Urinary bladder (tissue), 4 donors: ENCODE data around the gene RPL10L. TPM values are rescaled to one million over a fixed set of nuclear protein-coding genes. Genes with fewer than 3 reads are reported as not detected.

Experiments
- DNase-seq: peaks from one replicate; pipeline ENCODE4 v3.0.0-alpha.2; 2015; ENCODE audit errors: extremely low spot score
- H3K27ac ChIP-seq: one replicate; pipeline ENCODE4 v1.5.1; 2013; ENCODE audit warnings: low read depth, mild to moderate bottlenecking, moderate library complexity
- H3K36me3 ChIP-seq: one replicate; pipeline ENCODE4 v1.6.1; 2013; ENCODE audit warnings: mild to moderate bottlenecking, moderate library complexity; ENCODE audit not compliant: insufficient read depth
- H3K4me1 ChIP-seq: one replicate; pipeline ENCODE4 v1.6.1; 2013; ENCODE audit warnings: mild to moderate bottlenecking, moderate library complexity; ENCODE audit not compliant: insufficient read depth
- H3K4me3 ChIP-seq: one replicate; pipeline ENCODE4 v1.5.1; 2013; ENCODE audit warnings: low read depth, low read length
- WGBS: extraction: QIAGEN DNeasy Blood & Tissue Kit; methylation state at CpG from one replicate; pipeline ENCODE4 v1.1.7; 2013; 5-methylcytosine and 5-hydroxymethylcytosine counted together
- polyA plus RNA-seq: library from polyadenylated mRNA; stranded (reverse); fragments of 200-250 nt; gene quantifications from one replicate; pipeline ENCODE4 v1.2.3, GENCODE V29; 2013
- total RNA-seq: library from RNA; depleted of rRNA; stranded (reverse); fragments of >200 nt; gene quantifications from one replicate; pipeline ENCODE4 v1.2.3, GENCODE V29; 2014
- donor health status: healthy with polysubstance abuse.
- donor health status: healthy.

Gene RPL10L
- total RNA-seq (not detected), polyA plus RNA-seq (not detected)

DNA sequence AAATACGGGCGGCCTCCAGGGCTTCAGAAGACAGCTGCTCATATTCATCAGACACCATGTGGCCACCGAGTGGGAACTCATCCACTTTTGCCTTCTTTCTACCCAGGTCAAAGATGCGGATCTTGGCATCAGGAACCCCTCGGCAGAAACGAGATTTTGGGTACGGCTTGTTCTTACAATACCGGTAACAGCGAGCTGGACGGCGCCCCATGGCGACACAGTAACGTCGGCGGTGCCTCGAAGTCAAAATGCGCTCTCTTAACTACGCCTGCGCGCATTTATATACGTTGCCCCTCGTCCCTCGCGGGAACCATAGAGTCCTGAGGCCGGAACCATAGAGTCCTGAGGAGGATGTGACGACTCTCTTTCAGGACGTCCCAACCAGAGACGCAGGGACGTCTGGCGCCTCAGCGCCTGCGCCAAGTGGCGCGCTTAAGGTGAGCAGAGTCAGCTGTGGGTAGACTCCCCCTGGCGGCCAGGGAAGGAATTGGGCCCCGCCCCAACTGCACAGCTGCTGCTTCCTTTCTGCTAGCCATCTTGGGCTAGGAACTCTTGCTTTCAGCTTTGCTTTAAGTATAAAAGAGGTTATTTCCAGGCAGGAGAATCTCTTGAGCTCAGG lies at the start of gene RPL10L:
RPL10L (minus strand) TSS at position 256 of the 619 bp plus-strand sequence; CDS start at position 211, 45 bp downstream.
- H3K4me3 ChIP-seq: no peak within 1 kb of the TSS
- H3K36me3 ChIP-seq: no peaks in the 10 kb centered on the region
- H3K4me1 ChIP-seq: no peaks in the 10 kb centered on the region
- H3K27ac ChIP-seq: no peak within 1 kb of the TSS
- DNase-seq: no peak
- 95% methylated on average over 36 of the region's 36 CpGs for WGBS

DNA sequence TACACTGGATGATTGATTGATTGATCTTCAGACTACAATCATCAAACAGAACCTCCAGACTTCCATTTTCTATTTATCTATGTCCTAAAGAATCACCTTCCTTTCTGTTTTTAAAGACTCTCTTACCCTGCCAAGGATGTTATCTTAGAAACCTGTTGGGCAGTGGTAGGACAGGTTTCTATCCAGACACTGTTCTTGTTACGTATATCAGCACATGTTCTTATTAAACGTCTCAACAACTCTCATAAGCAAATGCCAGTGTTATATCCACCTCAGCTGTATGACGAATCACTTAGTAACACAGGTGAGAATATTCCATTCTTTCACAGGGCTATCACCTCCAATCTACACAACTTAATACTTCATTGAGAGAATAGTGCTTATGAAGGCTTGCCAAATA lies 40.2 kb upstream of the RPL10L start:
- 84% methylated on average over 3 of the region's 3 CpGs for whole genome bisulfite sequencing
- Histone ChIP-seq H3K4me1 (no peaks in the 10 kb centered on the region), H3K36me3 (no peaks in the 10 kb centered on the region), H3K27ac (no peak overlapping the region), H3K4me3 (no peak overlapping the region)
- DNase-seq: peak; percentile 1

DNA sequence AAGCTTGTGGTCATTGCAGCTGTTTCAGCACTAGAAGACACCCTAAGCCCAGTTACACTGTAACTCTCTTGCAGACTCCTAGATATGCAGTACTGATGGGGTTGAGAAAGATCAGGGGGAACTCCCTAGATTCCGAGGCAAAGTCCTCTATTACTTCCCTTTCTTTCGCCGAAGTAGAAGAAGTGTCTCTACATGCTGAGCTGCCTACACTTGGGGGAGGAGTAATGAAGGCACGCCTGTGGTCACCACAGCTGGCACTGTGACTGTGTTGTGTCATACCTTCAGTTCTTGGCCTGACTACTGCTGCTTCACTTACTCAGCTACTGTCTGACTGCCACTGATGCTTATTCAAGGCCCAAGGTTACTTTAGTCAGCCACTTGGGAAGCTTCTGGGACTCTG lies 35.1 kb upstream of the RPL10L start:
- no peaks in the 10 kb centered on the region for H3K36me3 ChIP-seq
- 93% methylated on average over 4 of the region's 4 CpGs for WGBS
- H3K4me1 ChIP-seq: no peaks in the 10 kb centered on the region
- DNase-seq: no peak
- H3K4me3 ChIP-seq: no peak overlapping the region
- no peak overlapping the region for H3K27ac ChIP-seq

DNA sequence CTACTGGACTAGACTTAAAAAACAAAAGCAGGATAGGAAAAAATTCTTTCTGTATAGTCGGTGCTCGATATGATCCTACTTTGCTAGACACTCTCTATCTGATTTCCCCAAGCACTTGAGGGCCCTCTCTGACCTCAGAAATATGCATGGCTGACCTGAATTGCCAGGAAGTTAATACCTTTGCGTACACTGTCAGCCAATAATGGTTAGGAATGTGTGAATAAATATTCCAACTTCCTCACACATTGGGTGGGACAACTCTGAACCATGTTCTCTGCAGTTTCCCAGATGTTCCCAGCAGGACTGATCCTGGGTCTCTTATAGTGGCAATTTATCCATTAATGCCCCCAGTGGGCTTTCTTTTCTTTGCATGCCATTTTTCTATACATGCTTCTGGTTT lies 20.5 kb upstream of the RPL10L start:
- Histone ChIP-seq H3K4me1 (no peaks in the 10 kb centered on the region), H3K36me3 (no peaks in the 10 kb centered on the region), H3K27ac (no peak overlapping the region), H3K4me3 (no peak overlapping the region)
- whole genome bisulfite sequencing: 76% methylated on average over 3 of the region's 3 CpGs
- DNase-seq: no peak

DNA sequence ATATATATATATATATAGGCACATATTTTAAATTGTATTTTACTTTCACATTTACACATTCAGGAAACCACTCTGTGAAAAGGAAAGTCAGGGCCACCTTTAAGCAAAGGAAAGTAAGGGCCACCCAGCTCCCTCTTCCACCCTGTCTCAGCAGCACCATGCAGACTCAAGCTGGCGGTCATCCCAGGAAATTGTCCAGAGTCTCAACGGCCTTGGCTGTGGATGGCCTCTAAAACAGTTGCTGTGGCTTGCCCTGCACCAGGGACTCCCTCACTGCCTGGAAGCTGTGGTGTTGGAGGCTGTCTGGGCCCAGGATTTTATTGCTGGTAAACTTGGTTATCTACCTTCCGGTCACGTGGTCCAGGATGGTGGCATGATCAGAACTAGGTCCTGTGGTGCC lies 11.8 kb upstream of the RPL10L start:
- no peak overlapping the region for H3K4me3 ChIP-seq
- H3K27ac ChIP-seq: no peak overlapping the region
- WGBS: 84% methylated on average over 4 of the region's 4 CpGs
- no peaks in the 10 kb centered on the region for H3K4me1 ChIP-seq
- DNase-seq: no peak
- no peaks in the 10 kb centered on the region for H3K36me3 ChIP-seq

DNA sequence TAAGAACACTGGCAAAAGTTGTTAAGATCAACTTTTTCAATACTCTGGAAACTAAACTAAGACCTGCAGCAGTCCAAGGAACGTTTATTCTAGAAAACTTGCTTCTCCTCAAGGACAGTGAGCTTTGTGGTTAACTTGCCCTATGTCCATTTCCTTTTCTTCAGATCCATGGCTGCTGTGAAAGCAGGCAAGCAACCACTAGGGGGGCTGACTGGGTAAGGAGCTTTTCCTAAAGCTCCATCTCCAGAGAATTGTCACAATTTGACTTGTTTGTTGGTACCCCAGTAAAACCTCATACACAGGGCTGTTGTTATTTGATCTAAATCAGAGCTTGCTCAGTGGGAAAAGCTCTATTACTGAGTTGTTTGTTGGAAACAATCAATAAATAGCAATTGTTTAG lies 10.1 kb upstream of the RPL10L start:
- Histone ChIP-seq H3K4me3 (no peak overlapping the region), H3K4me1 (no peaks in the 10 kb centered on the region), H3K27ac (no peak overlapping the region), H3K36me3 (no peaks in the 10 kb centered on the region)
- 43% methylated on average over 1 of the region's 1 CpG for WGBS
- no peak for DNase-seq

DNA sequence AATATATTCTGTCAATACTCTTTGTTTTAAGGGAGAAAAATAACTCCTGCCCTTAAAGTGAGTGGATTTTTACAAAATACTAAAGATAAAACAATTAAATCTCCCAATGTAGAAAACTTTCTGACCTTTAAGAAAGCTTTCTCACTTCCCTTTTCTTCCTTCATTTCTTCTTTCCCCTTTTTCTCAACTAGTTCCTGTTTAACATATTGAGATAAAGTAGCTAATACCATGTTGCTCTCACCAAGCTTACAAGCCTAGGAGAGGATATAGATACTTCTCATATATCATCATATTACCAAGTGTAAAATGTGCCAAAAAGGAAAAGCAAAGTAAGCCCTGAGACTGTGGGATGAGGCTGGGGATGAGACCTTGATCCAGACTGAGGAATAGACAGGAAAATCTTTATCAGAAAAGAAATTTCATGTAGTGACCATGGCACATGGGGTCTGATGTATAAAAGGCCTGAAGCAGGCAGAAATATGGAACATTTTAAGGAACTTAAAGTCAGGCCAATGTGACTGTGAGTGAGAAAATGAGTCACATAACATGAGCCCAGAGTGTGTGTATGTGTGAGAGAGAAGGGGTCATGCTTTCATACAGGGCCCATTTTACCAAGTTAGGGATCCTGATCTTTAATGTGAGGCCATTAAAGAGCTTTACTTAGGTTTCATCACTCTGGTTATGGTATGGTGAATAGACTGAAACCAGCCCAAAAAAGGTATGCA lies 1.6 kb upstream of the RPL10L start:
- Histone ChIP-seq H3K4me3 (no peak overlapping the region), H3K36me3 (no peaks in the 10 kb centered on the region), H3K27ac (no peak overlapping the region), H3K4me1 (no peaks in the 10 kb centered on the region)
- DNase-seq: no peak

DNA sequence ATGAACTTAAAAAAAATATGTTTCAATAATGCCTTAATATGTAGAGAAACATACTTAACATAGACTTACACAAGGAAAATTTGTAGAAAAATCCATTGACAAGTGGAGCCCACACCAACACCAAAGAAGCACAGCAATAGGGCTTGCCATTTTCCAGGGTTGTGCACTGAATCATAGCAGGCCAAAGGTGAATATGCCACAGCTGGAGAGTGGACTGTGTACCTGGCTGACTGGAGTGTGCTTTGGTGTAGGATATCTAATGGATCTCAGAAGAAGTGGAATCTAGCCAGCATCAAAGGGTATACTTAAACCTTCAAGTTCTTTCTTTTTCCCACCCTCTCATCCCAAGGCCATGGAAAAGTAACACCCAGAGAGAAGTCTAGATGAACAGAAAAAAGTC lies 4.8 kb downstream of the RPL10L start:
- Histone ChIP-seq H3K4me1 (no peaks in the 10 kb centered on the region), H3K4me3 (no peak overlapping the region), H3K27ac (no peak overlapping the region), H3K36me3 (no peaks in the 10 kb centered on the region)
- DNase-seq: no peak

DNA sequence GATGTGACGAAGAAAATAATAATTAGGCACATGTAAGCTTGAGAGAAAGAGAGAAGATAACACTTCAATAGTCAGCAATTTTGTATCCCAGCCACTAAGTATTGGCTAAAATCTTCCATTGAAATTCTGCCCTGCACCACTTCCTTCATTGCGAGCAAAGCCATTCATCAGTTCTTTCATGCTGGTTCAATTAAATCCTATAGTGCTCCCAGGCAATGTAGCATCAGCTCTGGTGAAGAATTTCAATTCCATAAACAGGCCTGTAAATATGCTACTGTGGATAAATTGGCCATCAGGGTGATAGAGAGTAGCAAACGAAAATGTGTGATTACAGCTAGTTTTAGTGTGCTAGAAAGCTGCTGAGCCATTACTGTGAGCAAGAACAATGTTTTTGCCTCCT lies 24.7 kb downstream of the RPL10L start:
- no peaks in the 10 kb centered on the region for H3K36me3 ChIP-seq
- H3K27ac ChIP-seq: no peak overlapping the region
- DNase-seq: no peak
- WGBS: 60% methylated on average over 3 of the region's 3 CpGs
- no peaks in the 10 kb centered on the region for H3K4me1 ChIP-seq
- no peak overlapping the region for H3K4me3 ChIP-seq
